Measurements from ENCODE around the gene TBL1XR1. TPM values are rescaled to one million over a fixed set of nuclear protein-coding genes. Genes with fewer than 3 reads are reported as not detected.

Gene TBL1XR1
- total and polyA plus RNA-seq, 2 of the 4 experiments (the other 2 are of a cell fraction), result 25.2 to 170 TPM

DNA sequence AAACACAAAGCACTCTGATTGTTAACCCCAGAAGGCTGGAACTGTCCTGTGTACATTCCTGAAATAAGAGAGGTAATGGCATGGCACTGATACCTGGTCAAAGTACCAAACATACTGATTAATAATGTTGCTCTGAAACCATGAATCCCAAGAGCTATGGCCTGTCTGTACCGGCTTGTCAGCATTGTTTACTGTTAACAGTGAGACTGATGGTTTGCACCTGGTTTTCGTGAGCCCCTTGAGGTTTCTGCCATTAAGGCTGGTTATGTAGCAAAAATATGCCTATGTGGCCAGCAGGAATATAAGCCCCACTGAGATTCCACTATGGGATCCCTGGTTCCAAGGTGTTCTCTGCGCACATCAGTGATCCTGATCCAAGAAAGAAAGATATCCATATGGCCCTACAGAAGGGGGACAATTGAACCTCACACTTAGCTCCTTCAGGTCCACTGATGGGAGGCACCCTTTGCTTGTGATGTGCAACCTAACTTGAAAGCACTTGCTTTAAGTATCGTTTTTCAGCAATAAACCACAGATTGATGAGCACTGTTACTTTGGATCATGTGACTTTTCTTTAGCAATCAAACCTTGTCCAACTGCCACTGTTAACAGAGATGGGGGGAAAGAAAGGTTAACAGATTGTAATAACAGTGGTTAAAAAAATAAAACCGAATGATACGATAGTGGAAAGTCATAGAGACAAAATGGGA lies 65.2 kb downstream of the TBL1XR1 start:
- BruUV-seq (replicated peaks), result no TSS peak
- POLR2A ChIA-PET (ENCODE audit: unreplicated experiment), result no interaction called here
- no peak overlapping the region for H3K4me3 ChIP-seq (ENCODE audit: insufficient read depth, low read depth, low read length)
- peaks cover 4% of the 10 kb centered on the region for H3K4me1 ChIP-seq (ENCODE audit: control insufficient read depth, insufficient read depth, low read length)
- no peak overlapping the region for H4K91ac ChIP-seq (ENCODE audit: insufficient read depth, low read depth, low read length)
- H3K27me3 ChIP-seq (ENCODE audit: control insufficient read depth, insufficient read depth, low read length), result no peaks in the 10 kb centered on the region
- no peak overlapping the region; the same call in 1 of the 2 replicates for H3K14ac ChIP-seq (replicated peaks; ENCODE audit: low read depth, low read length)
- intact Hi-C loops (cut with micrococcal nuclease) (no loop called here), in situ Hi-C loops (cut with MboI; ENCODE audit: low sequenced_read_pairs) (no loop called here), dilution Hi-C loops (cut with HindIII; ENCODE audit: low sequenced_read_pairs, unreplicated experiment) (no loop called here)
- H3K56ac ChIP-seq (ENCODE audit: extremely low read depth, insufficient read depth, low read length), result no peak overlapping the region
- DNase-seq (no peak), ATAC-seq (ENCODE audit: low read depth) (no peak)
- no peak overlapping the region for H2BK120ac ChIP-seq (ENCODE audit: low read depth, low read length)
- CTCF ChIA-PET, result no interaction called here
- H2BK20ac ChIP-seq (ENCODE audit: low read depth, low read length), result no peak overlapping the region
- peaks cover 8% of the 10 kb centered on the region for H3K9me1 ChIP-seq (ENCODE audit: insufficient read depth, low read length)
- H3K36me3 ChIP-seq (ENCODE audit: control insufficient read depth, insufficient read depth, low read length), result peaks cover 1% of the 10 kb centered on the region; the same call in 1 of the 2 replicates
- 0 out of 2 replicates have a peak overlapping the region, but pooled peaks have one; percentile 26 for H3K23ac ChIP-seq (ENCODE audit: low read depth, low read length)
- H3K9me3 ChIP-seq (ENCODE audit: control insufficient read depth, insufficient read depth, low read length), result no peaks in the 10 kb centered on the region
- TF ChIP-seq, protein P1, sequence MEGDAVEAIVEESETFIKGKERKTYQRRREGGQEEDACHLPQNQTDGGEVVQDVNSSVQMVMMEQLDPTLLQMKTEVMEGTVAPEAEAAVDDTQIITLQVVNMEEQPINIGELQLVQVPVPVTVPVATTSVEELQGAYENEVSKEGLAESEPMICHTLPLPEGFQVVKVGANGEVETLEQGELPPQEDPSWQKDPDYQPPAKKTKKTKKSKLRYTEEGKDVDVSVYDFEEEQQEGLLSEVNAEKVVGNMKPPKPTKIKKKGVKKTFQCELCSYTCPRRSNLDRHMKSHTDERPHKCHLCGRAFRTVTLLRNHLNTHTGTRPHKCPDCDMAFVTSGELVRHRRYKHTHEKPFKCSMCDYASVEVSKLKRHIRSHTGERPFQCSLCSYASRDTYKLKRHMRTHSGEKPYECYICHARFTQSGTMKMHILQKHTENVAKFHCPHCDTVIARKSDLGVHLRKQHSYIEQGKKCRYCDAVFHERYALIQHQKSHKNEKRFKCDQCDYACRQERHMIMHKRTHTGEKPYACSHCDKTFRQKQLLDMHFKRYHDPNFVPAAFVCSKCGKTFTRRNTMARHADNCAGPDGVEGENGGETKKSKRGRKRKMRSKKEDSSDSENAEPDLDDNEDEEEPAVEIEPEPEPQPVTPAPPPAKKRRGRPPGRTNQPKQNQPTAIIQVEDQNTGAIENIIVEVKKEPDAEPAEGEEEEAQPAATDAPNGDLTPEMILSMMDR (conservative IDR thresholded peaks at IDR 0.05; ENCODE audit: low read depth, low read length), result no peak
- TF ChIP-seq RCOR1 (IDR thresholded peaks at IDR 0.05; ENCODE audit: insufficient replicate concordance, low read length), result no peak
- no peak for TF ChIP-seq NFE2L2 (IDR thresholded peaks at IDR 0.05; ENCODE audit: low read depth, low read length)
- no peak for TF ChIP-seq MXI1 (IDR thresholded peaks at IDR 0.05; ENCODE audit: borderline replicate concordance, low read depth, low read length)
- no peak for TF ChIP-seq SMC3 (IDR thresholded peaks at IDR 0.05; ENCODE audit: low read depth, low read length)
- no peak for TF ChIP-seq RFX5 (IDR thresholded peaks at IDR 0.05; ENCODE audit: low read depth, low read length)
- TF ChIP-seq, protein P2, sequence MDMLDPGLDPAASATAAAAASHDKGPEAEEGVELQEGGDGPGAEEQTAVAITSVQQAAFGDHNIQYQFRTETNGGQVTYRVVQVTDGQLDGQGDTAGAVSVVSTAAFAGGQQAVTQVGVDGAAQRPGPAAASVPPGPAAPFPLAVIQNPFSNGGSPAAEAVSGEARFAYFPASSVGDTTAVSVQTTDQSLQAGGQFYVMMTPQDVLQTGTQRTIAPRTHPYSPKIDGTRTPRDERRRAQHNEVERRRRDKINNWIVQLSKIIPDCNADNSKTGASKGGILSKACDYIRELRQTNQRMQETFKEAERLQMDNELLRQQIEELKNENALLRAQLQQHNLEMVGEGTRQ (IDR thresholded peaks at IDR 0.05; ENCODE audit: low read depth, low read length), result no peak
- no peak for TF ChIP-seq CHD1 (IDR thresholded peaks at IDR 0.05; ENCODE audit: low read depth, low read length)
- TF ChIP-seq, protein P3, sequence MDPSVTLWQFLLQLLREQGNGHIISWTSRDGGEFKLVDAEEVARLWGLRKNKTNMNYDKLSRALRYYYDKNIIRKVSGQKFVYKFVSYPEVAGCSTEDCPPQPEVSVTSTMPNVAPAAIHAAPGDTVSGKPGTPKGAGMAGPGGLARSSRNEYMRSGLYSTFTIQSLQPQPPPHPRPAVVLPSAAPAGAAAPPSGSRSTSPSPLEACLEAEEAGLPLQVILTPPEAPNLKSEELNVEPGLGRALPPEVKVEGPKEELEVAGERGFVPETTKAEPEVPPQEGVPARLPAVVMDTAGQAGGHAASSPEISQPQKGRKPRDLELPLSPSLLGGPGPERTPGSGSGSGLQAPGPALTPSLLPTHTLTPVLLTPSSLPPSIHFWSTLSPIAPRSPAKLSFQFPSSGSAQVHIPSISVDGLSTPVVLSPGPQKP (IDR thresholded peaks at IDR 0.05; ENCODE audit: borderline replicate concordance, low read depth, low read length), result no peak
- TF ChIP-seq POLR2A (IDR thresholded peaks at IDR 0.05; ENCODE audit: low read depth, low read length), result no peak
- TF ChIP-seq CEBPB (IDR thresholded peaks at IDR 0.05; ENCODE audit: low read depth, low read length), result no peak
- TF ChIP-seq RAD21 (IDR thresholded peaks at IDR 0.05; ENCODE audit: low read length), result no peak
- no peak for TF ChIP-seq BHLHE40 (IDR thresholded peaks at IDR 0.05; ENCODE audit: low read depth, low read length)
- no peak for TF ChIP-seq MAZ (IDR thresholded peaks at IDR 0.05; ENCODE audit: borderline replicate concordance, low read depth, low read length)
- no peak for TF ChIP-seq FOS (IDR thresholded peaks at IDR 0.05; ENCODE audit: low read depth, low read length)
- TF ChIP-seq MAFK (IDR thresholded peaks at IDR 0.05; ENCODE audit: low read depth, low read length), result no peak
- H3K18ac ChIP-seq (ENCODE audit: low read depth, low read length), result 0 out of 2 replicates have a peak overlapping the region, but pooled peaks have one; percentile 15
- WGBS, 2 experiments (ENCODE audit: extremely low coverage in 2 of 2, insufficient read length in 1 of 2), result no CpG with 5 or more reads among the region's 6 CpGs
- no peak overlapping the region for H4K8ac ChIP-seq (ENCODE audit: low read depth in 2 of 2, low read length in 2 of 2)
- H3K79me1 ChIP-seq (ENCODE audit: low read depth in 1 of 2, low read length in 2 of 2), result peaks cover 24 to 74% of the 10 kb centered on the region in 2 experiments
- H2AFZ ChIP-seq (replicated peaks; ENCODE audit: low read length, poor library complexity), result no peak overlapping the region
- no peak overlapping the region for H3K4me2 ChIP-seq (ENCODE audit: low read depth, low read length)
- no peak overlapping the region for H3K27ac ChIP-seq (ENCODE audit: insufficient read depth, low read length)
- no peak overlapping the region for H3K4ac ChIP-seq (ENCODE audit: low read depth, low read length)
- no peak overlapping the region for H2AK9ac ChIP-seq (replicated peaks; ENCODE audit: low read depth, low read length, poor library complexity)
- H4K5ac ChIP-seq (ENCODE audit: low read depth, low read length), result no peak overlapping the region
- no peak overlapping the region for H2BK5ac ChIP-seq (ENCODE audit: low read depth, low read length, poor library complexity, severe bottlenecking)
- peaks cover 78% of the 10 kb centered on the region for H4K20me1 ChIP-seq (ENCODE audit: insufficient read depth, low read length)
- H2BK15ac ChIP-seq (ENCODE audit: low read depth, low read length), result no peak overlapping the region
- no peak overlapping the region for H2AK5ac ChIP-seq (ENCODE audit: low read depth, low read length)
- no peak overlapping the region for H3K9ac ChIP-seq (ENCODE audit: low read depth, low read length)

All from IMR-90 (cell line).